HTERT RPE-1 (cell line): ENCODE results near the gene PIGV.

ENCODE experiments used
- in situ Hi-C: fragments of 300-500 bp; cut with MboI; formaldehyde crosslinking; loops from 4 replicates; pipeline ENCODE4 v1.14.3; 2020; ENCODE audit warnings: low sequenced_read_pairs

PIGV gene

GRCh38 chr1:26772687-26773086 lies 15.1 kb upstream of the PIGV start:
- in situ Hi-C loops = no loop called here

- in situ Hi-C loops = no loop called here
Observed at GRCh38 chr1:26774462-26774861, 13.3 kb upstream of the PIGV start.

GRCh38 chr1:26775666-26776065 lies 12.1 kb upstream of the PIGV start:
- in situ Hi-C loops = no loop called here

- in situ Hi-C loops = no loop called here
Observed at GRCh38 chr1:26779098-26779668, 8.6 kb upstream of the PIGV start.

GRCh38 chr1:26780344-26780957 lies 7.3 kb upstream of the PIGV start:
- in situ Hi-C loops = no loop called here

GRCh38 chr1:26781206-26781825 lies 6.4 kb upstream of the PIGV start:
- in situ Hi-C loops = no loop called here

GRCh38 chr1:26782521-26783212 lies 5.1 kb upstream of the PIGV start:
- in situ Hi-C loops = no loop called here

- in situ Hi-C loops = no loop called here
Observed at GRCh38 chr1:26783646-26784022, 4.1 kb upstream of the PIGV start.

GRCh38 chr1:26784023-26784871 lies 3.5 kb upstream of the PIGV start:
- in situ Hi-C loops = no loop called here

- in situ Hi-C loops = no loop called here
Observed at GRCh38 chr1:26784886-26785285, 2.9 kb upstream of the PIGV start.

GRCh38 chr1:26785611-26786436 lies 1.9 kb upstream of the PIGV start:
- in situ Hi-C loops = no loop called here

GRCh38 chr1:26786437-26787380 lies 1.0 kb upstream of the PIGV start:
- in situ Hi-C loops = no loop called here

GRCh38 chr1:26787381-26787705 lies 407 bp upstream of the PIGV start:
- in situ Hi-C loops = no loop called here

GRCh38 chr1:26788515-26788785 lies 700 bp downstream of the PIGV start:
- in situ Hi-C loops = no loop called here

GRCh38 chr1:26788836-26789611 lies 1.3 kb downstream of the PIGV start:
- in situ Hi-C loops = no loop called here

- in situ Hi-C loops = no loop called here
Observed at GRCh38 chr1:26789612-26789865, 1.8 kb downstream of the PIGV start.

- in situ Hi-C loops = no loop called here
Observed at GRCh38 chr1:26789931-26790330, 2.2 kb downstream of the PIGV start.

GRCh38 chr1:26790551-26790953 lies 2.8 kb downstream of the PIGV start:
- in situ Hi-C loops = no loop called here

- in situ Hi-C loops = no loop called here
Observed at GRCh38 chr1:26791148-26791547, 3.4 kb downstream of the PIGV start.
